ENCODE results near the gene TAF10. TPM values are rescaled to one million over a fixed set of nuclear protein-coding genes. Genes with fewer than 3 reads are reported as not detected.

Gene TAF10
- polyA plus RNA-seq, 1 donor: 129 TPM

- DNase-seq: no peak
These were observed 11.7 kb upstream of the TAF10 start for GRCh38 chr11:6623391-6624363.

GRCh38 chr11:6622261-6623171, 10.5 kb upstream of the TAF10 start:
- no peak for DNase-seq

GRCh38 chr11:6621711-6622211, 9.7 kb upstream of the TAF10 start:
- DNase-seq: no peak

- DNase-seq: no peak
These were observed 8.6 kb upstream of the TAF10 start for GRCh38 chr11:6620636-6621035.

- peak; percentile 94 for DNase-seq
These were observed 7.2 kb upstream of the TAF10 start, which contains the start of gene TPP1 for GRCh38 chr11:6619004-6619745. TSS of gene TPP1 (minus strand) at chr11:6619422. CDS start at chr11:6619400, 22 bp downstream.

GRCh38 chr11:6618117-6619003, 6.3 kb upstream of the TAF10 start:
- peak; percentile 48 for DNase-seq

- DNase-seq: no peak
These were observed 5.3 kb upstream of the TAF10 start for GRCh38 chr11:6617315-6617781.

GRCh38 chr11:6616596-6617250, 4.7 kb upstream of the TAF10 start:
- no peak for DNase-seq

GRCh38 chr11:6615882-6616585, 4.0 kb upstream of the TAF10 start:
- DNase-seq: no peak

- no peak for DNase-seq
These were observed 3.0 kb upstream of the TAF10 start for GRCh38 chr11:6615046-6615445.

- no peak for DNase-seq
These were observed 2.4 kb upstream of the TAF10 start for GRCh38 chr11:6614446-6614845.

- DNase-seq: no peak
These were observed 1.5 kb upstream of the TAF10 start for GRCh38 chr11:6613496-6613895.

- DNase-seq: no peak
These were observed 128 bp downstream of the TAF10 start for GRCh38 chr11:6611963-6612212.

GRCh38 chr11:6611092-6611962, 689 bp downstream of the TAF10 start:
- DNase-seq: no peak

GRCh38 chr11:6610591-6610990, 1.4 kb downstream of the TAF10 start:
- DNase-seq: no peak

- DNase-seq: no peak
These were observed 2.5 kb downstream of the TAF10 start for GRCh38 chr11:6609502-6610015.

- DNase-seq: no peak
These were observed 3.1 kb downstream of the TAF10 start for GRCh38 chr11:6608726-6609501.

- DNase-seq: no peak
These were observed 4.0 kb downstream of the TAF10 start for GRCh38 chr11:6608011-6608410.
